Purkinje cell (primary cell): ENCODE results near the gene PCDHB8. TPM values are rescaled to one million over a fixed set of nuclear protein-coding genes. Genes with fewer than 3 reads are reported as not detected.

Experiments
- polyA plus RNA-seq: library from polyadenylated mRNA; unstranded; fragments of >200 nt; fragmentation: Nextera tagmentation; gene quantifications from 2 replicates; pipeline ENCODE4 v1.2.1, GENCODE V29; 2014

The PCDHB8 gene
- polyA plus RNA-seq: not detected in 2 replicates

GRCh38 chr5:141177577-141178191 is at the start of gene PCDHB8:
TSS of gene PCDHB8 (plus strand) at chr5:141177790. CDS start at chr5:141178035, 245 bp downstream.

GRCh38 chr5:141135030-141135717 is 42.4 kb upstream of the PCDHB8 start, which contains the start of gene PCDHB5:
TSS of gene PCDHB5 (plus strand) at chr5:141135206. CDS start at chr5:141135435, 229 bp downstream.

GRCh38 chr5:141149812-141150211 is 27.8 kb upstream of the PCDHB8 start, which contains the start of gene PCDHB6:
TSS of gene PCDHB6 (plus strand) at chr5:141150057. CDS start at chr5:141150258, 201 bp downstream.

GRCh38 chr5:141172381-141173204 is 5.0 kb upstream of the PCDHB8 start, which contains the start of gene PCDHB7:
TSS of gene PCDHB7 (plus strand) at chr5:141172644. CDS start at chr5:141172836, 192 bp downstream.

GRCh38 chr5:141182248-141182647 is 4.7 kb downstream of the PCDHB8 start, which contains the start of gene PCDHB16:
TSS of gene PCDHB16 (plus strand) at chr5:141182387. CDS start at chr5:141182560, 173 bp downstream.

GRCh38 chr5:141186897-141187512 is 9.4 kb downstream of the PCDHB8 start, which contains the start of gene PCDHB9:
TSS of gene PCDHB9 (plus strand) at chr5:141187161. CDS start at chr5:141187319, 158 bp downstream.

GRCh38 chr5:141192110-141192725 is 14.6 kb downstream of the PCDHB8 start, which contains the start of gene PCDHB10:
TSS of gene PCDHB10 (plus strand) at chr5:141192353. CDS start at chr5:141192553, 200 bp downstream.

GRCh38 chr5:141199359-141200235 is 22.0 kb downstream of the PCDHB8 start, which contains the start of gene PCDHB11:
TSS of gene PCDHB11 (plus strand) at chr5:141199627. CDS start at chr5:141199775, 148 bp downstream.

GRCh38 chr5:141208478-141208877 is 30.9 kb downstream of the PCDHB8 start, which contains the start of gene PCDHB12:
TSS of gene PCDHB12 (plus strand) at chr5:141208719. CDS start at chr5:141208908, 189 bp downstream.

GRCh38 chr5:141213656-141214339 is 36.2 kb downstream of the PCDHB8 start, which contains the start of gene PCDHB13:
TSS of gene PCDHB13 (plus strand) at chr5:141213919. CDS start at chr5:141214124, 205 bp downstream.

GRCh38 chr5:141223112-141223783 is 45.7 kb downstream of the PCDHB8 start, which contains the start of gene PCDHB14:
TSS of gene PCDHB14 (plus strand) at chr5:141223343. CDS start at chr5:141223506, 163 bp downstream.

Other genes starting within 250 kb of the PCDHB8 start
- gene PCDHAC2, start 211.3 kb upstream of the PCDHB8 start, polyA plus RNA-seq: 22.6 and 36.9 TPM in 2 replicates
- not detected in 2 replicates for gene PCDHB1, start 126.4 kb upstream of the PCDHB8 start, polyA plus RNA-seq
- gene PCDHB2, start 83.2 kb upstream of the PCDHB8 start, polyA plus RNA-seq: 4.7 and 8.3 TPM in 2 replicates
- gene PCDHB3, start 77.3 kb upstream of the PCDHB8 start, polyA plus RNA-seq: 3.7 and 7.5 TPM in 2 replicates
- 6.0 and 16.8 TPM in 2 replicates for gene PCDHB4, start 56.0 kb upstream of the PCDHB8 start, polyA plus RNA-seq
- gene PCDHB5, start 42.6 kb upstream of the PCDHB8 start, polyA plus RNA-seq: 2.1 and 4.8 TPM in 2 replicates
- gene PCDHB6, start 27.7 kb upstream of the PCDHB8 start, polyA plus RNA-seq: 1.0 and 1.4 TPM in 2 replicates
- gene PCDHB7, start 5.1 kb upstream of the PCDHB8 start, polyA plus RNA-seq: 0.78 TPM in 1 of 2 replicates, not detected in the other
- gene PCDHB16, start 4.6 kb downstream of the PCDHB8 start, polyA plus RNA-seq: 0.09 and 0.70 TPM in 2 replicates
- 0.21 and 0.81 TPM in 2 replicates for gene PCDHB9, start 9.4 kb downstream of the PCDHB8 start, polyA plus RNA-seq
- gene PCDHB10, start 14.6 kb downstream of the PCDHB8 start, polyA plus RNA-seq: 1.2 and 3.6 TPM in 2 replicates
- gene PCDHB11, start 21.8 kb downstream of the PCDHB8 start, polyA plus RNA-seq: 1.1 and 1.6 TPM in 2 replicates
- 2.6 and 2.8 TPM in 2 replicates for gene PCDHB12, start 30.9 kb downstream of the PCDHB8 start, polyA plus RNA-seq
- 2.0 and 5.2 TPM in 2 replicates for gene PCDHB13, start 36.1 kb downstream of the PCDHB8 start, polyA plus RNA-seq
- 5.3 and 5.4 TPM in 2 replicates for gene PCDHB14, start 45.6 kb downstream of the PCDHB8 start, polyA plus RNA-seq
- gene PCDHB15, start 67.6 kb downstream of the PCDHB8 start, polyA plus RNA-seq: 28.7 and 30.0 TPM in 2 replicates
- not detected in 2 replicates for gene SLC25A2, start 126.3 kb downstream of the PCDHB8 start, polyA plus RNA-seq
- 374 and 453 TPM in 2 replicates for gene TAF7, start 143.0 kb downstream of the PCDHB8 start, polyA plus RNA-seq
- 0.69 TPM in 1 of 2 replicates, not detected in the other for gene PCDHGA1, start 152.7 kb downstream of the PCDHB8 start, polyA plus RNA-seq
- 1.9 TPM in 1 of 2 replicates, not detected in the other for gene PCDHGA2, start 161.0 kb downstream of the PCDHB8 start, polyA plus RNA-seq
- gene PCDHGA3, start 166.0 kb downstream of the PCDHB8 start, polyA plus RNA-seq: 1.3 and 4.3 TPM in 2 replicates
- not detected in 2 replicates for gene PCDHGB1, start 172.3 kb downstream of the PCDHB8 start, polyA plus RNA-seq
- 0.27 TPM in 1 of 2 replicates, not detected in the other for gene PCDHGA4, start 177.2 kb downstream of the PCDHB8 start, polyA plus RNA-seq
- 0.08 and 2.9 TPM in 2 replicates for gene PCDHGB2, start 182.2 kb downstream of the PCDHB8 start, polyA plus RNA-seq
- gene PCDHGA5, start 186.4 kb downstream of the PCDHB8 start, polyA plus RNA-seq: 2.2 and 2.5 TPM in 2 replicates
- 0.06 and 1.2 TPM in 2 replicates for gene PCDHGB3, start 192.5 kb downstream of the PCDHB8 start, polyA plus RNA-seq
- 0.30 and 0.60 TPM in 2 replicates for gene PCDHGA6, start 196.1 kb downstream of the PCDHB8 start, polyA plus RNA-seq
- gene PCDHGA7, start 205.0 kb downstream of the PCDHB8 start, polyA plus RNA-seq: 0.73 and 1.8 TPM in 2 replicates
- 1.8 and 2.1 TPM in 2 replicates for gene PCDHGB4, start 209.9 kb downstream of the PCDHB8 start, polyA plus RNA-seq
- 0.11 and 0.13 TPM in 2 replicates for gene PCDHGA8, start 214.8 kb downstream of the PCDHB8 start, polyA plus RNA-seq
- gene PCDHGB5, start 220.2 kb downstream of the PCDHB8 start, polyA plus RNA-seq: 0.32 TPM in 1 of 2 replicates, not detected in the other
- 1.1 and 1.9 TPM in 2 replicates for gene PCDHGA9, start 225.0 kb downstream of the PCDHB8 start, polyA plus RNA-seq
- gene PCDHGB6, start 230.2 kb downstream of the PCDHB8 start, polyA plus RNA-seq: 0.31 and 0.42 TPM in 2 replicates
- 6.1 and 7.8 TPM in 2 replicates for gene PCDHGA10, start 235.2 kb downstream of the PCDHB8 start, polyA plus RNA-seq
- gene PCDHGB7, start 239.9 kb downstream of the PCDHB8 start, polyA plus RNA-seq: 0.35 TPM in 1 of 2 replicates, not detected in the other
- gene PCDHGA11, start 243.3 kb downstream of the PCDHB8 start, polyA plus RNA-seq: 1.5 and 2.4 TPM in 2 replicates